Type B pancreatic cell (in vitro differentiated cells): ENCODE data around the gene ITPRID1. TPM values are rescaled to one million over a fixed set of nuclear protein-coding genes. Genes with fewer than 3 reads are reported as not detected.

ENCODE experiments used
- DNase-seq: peaks from one replicate; pipeline ENCODE4 v3.0.0; 2021; ENCODE audit warnings: mixed read lengths; ENCODE audit not compliant: unreplicated experiment; ENCODE audit errors: extremely low spot score
- H3K27ac Mint-ChIP-seq: 2 replicates; pipeline ENCODE4 v1.8.0; 2021; ENCODE audit warnings: mild to moderate bottlenecking, mixed read lengths
- H3K27me3 Mint-ChIP-seq: 2 replicates; pipeline ENCODE4 v1.8.0; 2021; ENCODE audit warnings: mixed read lengths
- H3K36me3 Mint-ChIP-seq: 2 replicates; pipeline ENCODE4 v1.8.0; 2021; ENCODE audit warnings: mixed read lengths
- H3K4me1 Mint-ChIP-seq: one replicate; pipeline ENCODE4 v1.8.0; 2021; ENCODE audit warnings: mixed read lengths; ENCODE audit not compliant: unreplicated experiment
- H3K4me3 Mint-ChIP-seq: 2 replicates; pipeline ENCODE4 v1.8.0; 2021; ENCODE audit warnings: mild to moderate bottlenecking, mixed read lengths
- H3K9me3 Mint-ChIP-seq: 2 replicates; pipeline ENCODE4 v1.8.0; 2021; ENCODE audit warnings: mixed read lengths
- CTCF ChIP-seq: fragments of 200-600 bp; sonication (generic); conservative IDR thresholded peaks from 2 replicates; pipeline ENCODE4 v1.5.0; 2021; ENCODE audit warnings: antibody characterized with exemption, mild to moderate bottlenecking
- total RNA-seq: library from RNA; stranded (reverse); gene quantifications from 2 replicates; pipeline ENCODE4 v1.2.1, GENCODE V29; 2021; ENCODE audit warnings: low replicate concordance

Gene ITPRID1
- total RNA-seq, 1 donor from 2014 or later = 0.14 TPM

DNA sequence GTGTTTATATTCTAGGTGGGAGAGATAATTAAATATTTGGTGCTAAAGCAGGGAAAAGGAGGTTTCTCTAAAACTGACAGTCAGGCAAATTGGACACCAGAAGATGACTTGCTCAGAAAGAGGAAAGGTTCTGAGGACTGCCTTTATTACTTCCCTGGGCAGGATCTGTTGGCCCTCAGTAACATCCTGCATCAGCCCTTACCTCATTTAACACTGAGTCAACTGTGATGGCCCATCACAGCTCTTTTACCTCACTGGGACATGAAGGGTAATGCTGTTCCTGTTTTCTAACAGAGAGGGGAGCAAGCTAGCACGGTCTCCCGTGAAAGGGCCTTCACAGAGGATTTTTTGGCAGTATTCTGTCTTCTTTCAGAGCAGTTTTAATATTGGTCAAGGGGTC is 185.2 kb downstream of the ITPRID1 start:
- H3K27ac Mint-ChIP-seq = no peak overlapping the region
- no peaks in the 10 kb centered on the region for H3K4me1 Mint-ChIP-seq
- H3K27me3 Mint-ChIP-seq = peaks cover 25% of the 10 kb centered on the region
- no peak for TF ChIP-seq CTCF
- H3K9me3 Mint-ChIP-seq = no peaks in the 10 kb centered on the region
- DNase-seq = no peak
- no peaks in the 10 kb centered on the region for H3K36me3 Mint-ChIP-seq
- H3K4me3 Mint-ChIP-seq = no peak overlapping the region

GRCh38 chr7:31702354-31702753 is 188.5 kb downstream of the ITPRID1 start:
- Mint-ChIP-seq H3K36me3 (no peaks in the 10 kb centered on the region), H3K9me3 (no peaks in the 10 kb centered on the region), H3K4me3 (no peak overlapping the region), H3K27me3 (peaks cover 27% of the 10 kb centered on the region), H3K27ac (no peak overlapping the region), H3K4me1 (no peaks in the 10 kb centered on the region)
- no peak for TF ChIP-seq CTCF
- DNase-seq = no peak

DNA sequence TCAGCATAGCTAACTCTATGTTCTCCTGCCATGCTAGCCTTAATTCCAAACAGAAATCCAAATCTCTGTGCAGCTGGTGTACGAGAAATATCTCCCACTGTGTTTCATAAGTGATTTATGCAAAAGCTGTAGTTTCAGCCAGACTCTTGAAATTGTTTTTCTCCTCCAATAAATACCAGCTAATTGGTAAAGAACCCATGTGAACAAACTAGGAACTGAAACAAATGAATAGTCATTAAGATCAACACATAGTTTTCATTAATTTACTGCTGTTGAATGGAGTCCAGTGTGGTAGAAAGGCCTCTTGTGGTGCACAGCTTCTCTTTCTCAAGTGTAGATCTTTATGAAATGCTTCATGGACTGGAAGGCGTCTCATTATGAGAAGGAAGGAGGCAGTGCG is 191.5 kb downstream of the ITPRID1 start:
- no peaks in the 10 kb centered on the region for H3K4me1 Mint-ChIP-seq
- H3K4me3 Mint-ChIP-seq = no peak overlapping the region
- H3K27ac Mint-ChIP-seq = no peak overlapping the region
- peaks cover 22% of the 10 kb centered on the region for H3K27me3 Mint-ChIP-seq
- no peak for TF ChIP-seq CTCF
- H3K36me3 Mint-ChIP-seq = no peaks in the 10 kb centered on the region
- H3K9me3 Mint-ChIP-seq = no peaks in the 10 kb centered on the region
- DNase-seq = no peak

DNA sequence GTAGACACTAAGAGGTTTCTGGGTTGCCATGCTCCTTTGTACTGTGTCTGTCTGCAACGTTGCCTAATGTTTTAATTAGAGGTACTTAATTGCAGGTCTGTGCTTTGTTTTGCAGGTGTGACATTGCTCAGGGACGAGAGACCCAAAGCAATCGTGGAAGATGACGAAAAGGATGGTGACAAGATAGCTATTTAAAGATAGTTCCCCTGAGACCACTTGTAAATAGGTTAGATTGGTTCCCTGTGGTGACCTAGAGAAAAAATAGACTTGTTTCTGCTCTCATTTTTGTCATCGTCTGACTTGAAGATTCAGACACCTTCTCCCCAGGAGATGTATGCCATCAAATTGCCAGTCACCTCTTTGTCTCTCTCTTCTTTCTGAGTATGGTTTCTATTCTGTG is 193.2 kb downstream of the ITPRID1 start:
- H3K4me1 Mint-ChIP-seq = no peaks in the 10 kb centered on the region
- no peaks in the 10 kb centered on the region for H3K36me3 Mint-ChIP-seq
- H3K27ac Mint-ChIP-seq = no peak overlapping the region
- no peak overlapping the region for H3K4me3 Mint-ChIP-seq
- TF ChIP-seq CTCF = no peak
- peaks cover 28% of the 10 kb centered on the region for H3K27me3 Mint-ChIP-seq
- H3K9me3 Mint-ChIP-seq = no peaks in the 10 kb centered on the region
- no peak for DNase-seq

Other genes with a start within 250 kb of the ITPRID1 start
- gene NEUROD6, start 173.4 kb upstream of the ITPRID1 start, total RNA-seq = not detected in 2 replicates
- gene PPP1R17, start 173.1 kb downstream of the ITPRID1 start, total RNA-seq = 3.9 and 4.5 TPM in 2 replicates